HG03432 (cell line): ENCODE results near the gene SLC27A2.

Source experiments
- ATAC-seq: cut with Tn5 transposase; IDR thresholded peaks from one replicate; pipeline ENCODE4 v1.9.1; 2021; ENCODE audit warnings: mild to moderate bottlenecking, moderate library complexity; ENCODE audit not compliant: unreplicated experiment

The SLC27A2 gene

GRCh38 chr15:50262533-50262932 is 80.5 kb downstream of the SLC27A2 start:
- no peak for ATAC-seq

DNA sequence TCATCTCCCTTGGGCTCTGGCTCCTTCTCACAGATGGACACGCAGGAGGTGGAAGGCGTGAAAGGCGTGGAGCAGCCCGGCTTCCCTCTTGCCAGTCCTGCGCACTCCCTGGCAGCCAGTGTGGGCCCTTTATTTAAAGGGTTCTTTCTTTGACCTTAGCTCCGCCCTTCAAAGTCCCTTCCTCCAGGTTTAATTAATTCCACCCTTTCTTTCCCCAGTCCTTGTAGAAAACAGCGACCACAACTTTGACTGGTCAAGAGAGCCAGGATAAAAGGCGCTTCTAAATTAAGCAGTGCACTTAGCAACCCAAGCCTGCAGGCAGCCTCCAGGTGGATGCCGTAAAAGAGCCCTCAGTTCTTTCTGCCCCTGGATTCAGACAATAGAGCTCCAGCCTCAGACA is 83.6 kb downstream of the SLC27A2 start, which contains the start of gene HDC:
Gene HDC (minus strand): TSS at position 107 of the 400 bp plus-strand sequence. CDS start 103 bp downstream, at position 4.
- ATAC-seq, result no peak

DNA sequence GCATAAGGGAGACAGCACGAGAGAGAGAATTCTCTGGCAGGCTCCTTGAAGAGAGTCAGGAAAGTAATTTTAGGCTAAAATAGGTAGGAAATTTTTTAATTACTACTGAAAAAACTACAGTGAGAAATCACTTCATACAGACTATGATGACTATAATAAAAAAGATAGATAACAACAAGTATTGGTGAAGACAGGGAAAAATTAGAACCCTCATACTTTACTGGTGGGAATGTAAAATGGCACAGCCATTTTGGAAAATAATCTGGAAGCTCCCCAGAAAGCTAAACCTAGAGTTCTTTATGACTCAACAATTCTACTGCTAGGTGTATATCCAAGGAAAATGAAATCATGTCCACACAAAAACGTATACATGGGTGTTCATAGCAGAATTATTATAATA is 85.6 kb downstream of the SLC27A2 start:
- ATAC-seq, result no peak

DNA sequence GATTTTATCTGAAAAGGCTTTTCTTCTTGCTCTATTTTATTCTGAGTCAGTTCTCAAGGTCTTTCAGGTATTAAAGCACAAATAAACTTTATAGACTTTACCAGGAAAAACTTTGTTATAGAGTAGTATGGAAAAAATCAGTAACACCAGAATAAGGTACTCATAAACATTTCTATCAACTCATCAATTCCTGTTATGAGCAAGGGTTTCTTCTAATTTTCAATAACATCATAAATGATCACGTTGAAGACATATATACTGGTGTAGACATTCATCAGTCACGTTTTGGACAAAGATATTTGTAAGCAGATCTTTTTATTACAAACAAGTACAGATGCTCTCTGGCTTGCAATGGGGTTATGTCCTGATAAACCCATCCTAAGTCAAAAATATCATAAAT is 93.1 kb downstream of the SLC27A2 start:
- no peak for ATAC-seq

DNA sequence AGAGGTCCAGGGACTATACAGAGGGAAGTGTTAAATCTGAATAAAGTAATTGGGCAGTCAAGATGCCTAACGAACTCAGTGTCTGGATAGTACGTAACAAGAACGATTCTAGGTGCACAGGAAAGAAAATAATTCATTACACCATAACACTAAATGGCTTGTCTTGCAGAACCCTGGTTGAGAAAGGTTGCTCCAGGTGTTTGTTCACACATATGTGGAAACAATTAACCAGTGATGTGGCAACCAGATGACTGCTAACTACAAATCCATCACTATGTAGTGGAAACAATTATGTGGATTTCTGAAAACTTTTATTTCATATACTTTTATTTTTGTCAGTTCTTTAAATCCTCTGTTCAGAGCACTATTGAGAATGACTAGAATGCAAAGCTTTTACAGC is 93.9 kb downstream of the SLC27A2 start:
- no peak for ATAC-seq

GRCh38 chr15:50277370-50277769 is 95.4 kb downstream of the SLC27A2 start:
- no peak for ATAC-seq

GRCh38 chr15:50278496-50278895 is 96.5 kb downstream of the SLC27A2 start:
- no peak for ATAC-seq

- ATAC-seq, result no peak
Measured at GRCh38 chr15:50280271-50280670, 98.3 kb downstream of the SLC27A2 start.

- no peak for ATAC-seq
Measured at GRCh38 chr15:50281427-50281826, 99.4 kb downstream of the SLC27A2 start.
